ENCODE results near the gene AXIN1.
"Not testable (repeated sequence)": the region's sequence is repeated elsewhere in the genome, so short reads cannot be mapped to it uniquely, and the experiment has no call there.

Gene AXIN1

GRCh38 chr16:280552-280951 lies 72.0 kb downstream of the AXIN1 start, which contains the start of gene ARHGDIG:
ARHGDIG (plus strand) TSS chr16:280591; CDS start chr16:280681, 90 bp downstream.
- no peak for DNase-seq

- DNase-seq = no peak
Observed at GRCh38 chr16:280005-280460, 72.5 kb downstream of the AXIN1 start.

DNA sequence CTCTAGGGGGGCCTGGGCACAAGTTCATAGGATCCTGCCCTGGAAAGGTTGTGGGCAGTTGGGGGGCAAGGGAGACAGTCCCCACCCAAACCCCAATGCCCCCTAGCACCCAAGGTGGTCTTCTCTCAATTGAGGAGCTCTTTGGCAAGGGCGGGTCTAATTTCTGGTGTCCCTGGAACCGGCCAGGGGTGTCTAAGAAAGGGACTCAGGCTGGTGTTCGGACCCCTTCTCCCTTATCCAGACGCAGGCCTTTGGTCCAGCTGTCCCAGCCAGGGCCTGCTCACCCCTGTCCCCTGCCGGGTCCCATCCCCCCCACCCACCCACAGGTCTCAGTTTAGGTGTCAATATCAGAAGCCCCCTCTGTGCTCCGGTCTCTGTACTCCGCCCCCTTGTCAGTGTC lies 73.0 kb downstream of the AXIN1 start:
- no peak for DNase-seq

DNA sequence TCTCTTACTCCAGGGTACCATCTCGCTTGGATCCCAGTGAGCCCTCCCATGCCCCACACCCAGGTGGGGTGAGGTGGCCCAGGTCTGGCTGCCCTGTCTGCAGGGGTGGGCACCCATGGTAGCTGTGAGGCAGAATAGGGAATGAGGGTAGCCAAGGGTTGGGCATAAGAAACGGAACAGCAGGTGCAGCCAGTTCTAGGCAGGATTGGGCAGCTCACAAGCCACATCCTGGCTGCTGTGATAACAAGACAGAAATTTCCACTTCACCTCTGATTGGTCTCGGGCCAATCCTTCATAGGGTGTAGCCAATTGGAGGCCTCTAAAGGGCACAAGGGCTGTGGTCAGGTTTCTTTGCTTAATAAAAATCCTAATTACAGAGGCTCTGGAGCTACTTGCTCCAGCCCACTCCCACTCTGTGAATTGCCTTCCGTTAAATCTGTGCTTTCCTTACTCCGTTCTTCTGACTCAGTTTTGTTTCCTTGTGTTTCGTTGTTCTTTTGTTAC lies 73.6 kb downstream of the AXIN1 start:
- DNase-seq = no peak

GRCh38 chr16:276426-277077 lies 76.0 kb downstream of the AXIN1 start:
- DNase-seq = no peak

DNA sequence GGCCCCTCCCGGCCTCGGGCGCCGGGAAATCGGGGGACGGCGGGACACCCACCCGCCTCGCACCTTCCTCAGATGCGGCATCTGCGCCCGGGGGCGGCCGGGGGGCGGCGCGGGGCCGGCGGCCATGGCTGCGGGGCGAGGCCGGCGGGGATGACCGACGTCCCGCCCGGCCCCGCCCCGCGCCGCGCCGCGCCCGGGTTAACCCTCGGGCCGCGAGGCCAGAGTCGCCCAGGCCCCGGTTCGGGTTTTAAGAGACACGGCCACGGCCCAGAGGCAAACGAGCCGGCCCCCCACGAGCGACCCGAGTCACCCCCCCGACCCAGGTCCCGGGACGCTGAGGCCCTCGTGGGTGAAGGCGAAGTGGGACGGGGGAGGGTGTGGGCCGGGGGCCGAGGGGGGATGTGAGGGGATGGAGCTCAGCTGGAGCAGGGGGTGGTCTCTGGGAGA lies 76.7 kb downstream of the AXIN1 start, which contains the start of gene RGS11:
TSS of gene RGS11 (minus strand) at position 159 of the 447 bp plus-strand sequence. CDS start at position 126, 33 bp downstream.
- no peak for DNase-seq

DNA sequence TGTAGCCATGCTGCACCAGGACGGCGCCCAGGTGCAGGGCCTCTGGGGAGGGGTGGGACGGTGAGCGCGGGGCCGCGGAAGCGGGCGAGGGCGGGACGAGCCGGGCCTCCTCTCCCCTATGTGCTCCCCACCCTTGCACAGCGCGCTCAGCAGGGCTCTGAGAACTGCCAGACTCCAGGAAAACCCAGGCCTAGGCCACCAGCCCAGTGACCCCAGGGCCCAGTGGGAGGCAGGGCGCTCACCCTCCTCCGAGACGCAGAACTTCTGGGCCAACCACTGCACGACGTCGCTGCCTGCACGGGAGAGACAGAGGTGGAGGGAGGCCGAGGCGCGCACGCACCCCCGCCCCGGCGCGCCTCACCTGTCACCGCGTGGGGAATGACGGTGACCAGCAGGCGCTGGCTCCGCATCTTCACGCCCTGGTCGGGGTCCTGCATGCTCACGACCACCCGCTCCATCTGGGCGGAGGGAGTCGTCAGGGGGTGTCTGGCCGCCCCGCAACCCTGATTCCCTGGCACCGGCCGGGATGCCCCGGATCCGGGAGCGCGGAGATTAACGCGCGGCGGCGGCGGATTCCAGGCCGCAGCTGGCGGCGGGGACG lies 77.4 kb downstream of the AXIN1 start:
- no peak for DNase-seq

- DNase-seq = no peak
Observed at GRCh38 chr16:273547-274421, 78.7 kb downstream of the AXIN1 start.

DNA sequence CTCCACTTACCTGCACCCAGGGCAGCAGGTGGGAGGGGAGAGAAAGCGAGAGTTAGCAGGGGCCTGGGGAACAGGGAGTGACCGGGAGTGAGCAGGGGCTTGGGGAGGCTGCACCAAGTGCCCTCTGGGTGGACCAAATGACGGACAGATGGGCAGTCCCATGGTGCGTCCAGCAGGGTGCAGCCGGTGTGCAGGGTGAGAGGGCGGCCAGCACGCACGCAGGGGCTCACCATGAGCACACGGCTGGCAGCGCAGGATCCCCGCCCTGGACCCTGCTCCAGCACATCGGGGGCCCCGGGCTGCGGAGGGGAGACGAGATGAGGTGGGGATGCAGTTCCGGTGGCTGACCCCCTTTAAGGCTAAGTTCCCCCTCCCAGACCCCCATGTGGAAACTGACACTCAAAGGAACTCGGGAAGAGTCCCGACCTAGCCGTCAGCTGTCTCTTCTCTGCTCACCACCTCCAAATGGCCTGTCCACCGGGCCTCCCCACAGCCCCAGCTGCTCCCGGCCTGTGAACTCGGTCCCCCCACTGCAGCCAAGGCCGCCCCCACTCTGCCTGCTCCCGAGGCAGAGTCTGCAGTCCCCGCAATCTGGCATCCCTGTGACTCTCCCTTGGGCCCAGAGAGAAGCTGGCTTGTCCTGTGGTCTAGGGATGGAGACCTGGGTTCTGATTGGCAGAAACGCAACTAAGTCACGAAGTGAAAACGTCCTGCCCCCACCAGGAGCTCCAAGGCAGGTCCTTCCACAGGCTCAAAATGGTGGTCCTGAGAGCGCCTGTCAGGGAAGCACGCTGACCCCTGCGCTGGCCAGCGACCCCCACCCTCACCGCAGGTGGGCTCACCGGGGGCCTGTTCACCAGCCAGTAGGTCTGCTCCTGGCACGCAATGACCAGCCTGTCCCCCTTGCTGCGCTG lies 79.6 kb downstream of the AXIN1 start:
- no peak for DNase-seq

GRCh38 chr16:270381-271255 lies 81.9 kb downstream of the AXIN1 start:
- no peak for DNase-seq

DNA sequence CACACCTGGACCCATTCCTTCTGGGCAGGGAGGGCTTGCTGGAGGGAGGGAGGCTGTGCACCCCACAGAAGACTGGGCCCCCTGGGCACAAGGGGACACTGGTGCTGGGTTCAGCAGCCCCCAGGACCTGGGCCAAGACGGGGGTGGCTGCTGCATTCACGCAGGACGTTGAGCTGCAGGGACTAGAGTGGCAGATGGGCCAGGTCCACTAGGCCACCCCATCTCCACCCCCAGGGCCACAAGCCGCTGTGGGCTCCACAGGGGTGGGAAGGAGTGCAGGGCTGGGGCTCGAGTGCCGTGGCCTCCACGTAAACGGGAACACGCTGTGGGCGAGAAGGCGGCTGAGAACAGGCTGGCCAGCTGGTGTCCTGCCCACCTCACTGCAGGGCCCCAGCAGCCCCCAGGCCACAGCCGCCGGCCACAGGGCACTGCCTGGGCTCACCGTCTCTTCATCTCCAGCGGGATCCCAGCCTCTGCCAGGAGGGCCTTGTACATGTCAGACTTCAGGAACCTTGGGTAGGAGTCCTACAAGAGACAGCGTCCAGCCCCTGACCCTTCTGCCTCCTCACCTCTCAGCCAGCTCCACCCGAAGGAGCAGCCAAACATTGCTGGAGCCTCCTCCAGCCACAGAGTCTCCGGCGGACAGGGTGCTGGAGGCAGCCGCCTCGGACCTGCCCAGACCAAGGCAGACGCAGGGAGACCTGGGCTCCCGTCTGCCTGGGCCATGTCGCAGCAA lies 83.3 kb downstream of the AXIN1 start:
- no peak for DNase-seq

GRCh38 chr16:268141-269053 lies 84.1 kb downstream of the AXIN1 start:
- DNase-seq = no peak

GRCh38 chr16:267562-267961 lies 85.0 kb downstream of the AXIN1 start:
- not testable (repeated sequence) for DNase-seq

GRCh38 chr16:266258-267164 lies 86.0 kb downstream of the AXIN1 start:
- no peak for DNase-seq

DNA sequence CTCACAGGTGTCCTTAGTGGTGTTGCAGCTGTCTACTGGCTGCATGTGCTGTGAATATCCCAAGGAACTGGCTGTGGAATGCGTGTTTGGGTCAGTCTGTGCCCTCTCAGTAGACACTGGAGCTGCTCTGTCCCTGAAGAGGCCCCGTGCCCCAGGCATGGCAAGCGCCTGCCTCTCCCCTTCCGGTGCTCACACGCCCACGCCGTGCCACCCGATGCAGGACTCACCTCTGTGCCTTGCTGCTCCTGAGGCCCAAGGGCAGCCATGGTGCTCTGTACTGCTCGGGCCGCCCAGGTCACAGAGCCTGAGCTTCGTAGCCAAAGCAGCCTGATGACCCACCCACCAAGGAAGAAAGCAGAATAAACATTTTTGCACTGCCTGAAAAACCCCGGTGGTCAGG lies 86.8 kb downstream of the AXIN1 start:
- no peak for DNase-seq

- DNase-seq = no peak
Observed at GRCh38 chr16:265002-265529, 87.5 kb downstream of the AXIN1 start.

GRCh38 chr16:264440-264951 lies 88.0 kb downstream of the AXIN1 start:
- no peak for DNase-seq

GRCh38 chr16:263944-264343 lies 88.6 kb downstream of the AXIN1 start:
- DNase-seq = no peak
